Fibroblast of pulmonary artery (primary cell): ENCODE results near the gene RALGPS1.
A peak's percentile ranks its signal among the peaks of the same experiment; 100 is the strongest.
"Not testable (repeated sequence)": the region's sequence is repeated elsewhere in the genome, so short reads cannot be mapped to it uniquely, and the experiment has no call there.

Experiments used
- DNase-seq: peaks from one replicate; pipeline ENCODE4 v3.0.0-alpha.2; 2010; ENCODE audit warnings: low read depth
- H3K4me3 ChIP-seq: replicated peaks from 2 replicates; pipeline ENCODE4 v1.5.1; 2011; ENCODE audit warnings: low read depth, mild to moderate bottlenecking, control low read depth, low read length, moderate library complexity
- TF ChIP-seq, protein P1 (sequence below): IDR thresholded peaks from 2 replicates; pipeline ENCODE4 v1.5.1; 2011; ENCODE audit warnings: mild to moderate bottlenecking, control low read depth, low read length, inconsistent platforms; ENCODE audit errors: missing control alignments

Gene RALGPS1

DNA sequence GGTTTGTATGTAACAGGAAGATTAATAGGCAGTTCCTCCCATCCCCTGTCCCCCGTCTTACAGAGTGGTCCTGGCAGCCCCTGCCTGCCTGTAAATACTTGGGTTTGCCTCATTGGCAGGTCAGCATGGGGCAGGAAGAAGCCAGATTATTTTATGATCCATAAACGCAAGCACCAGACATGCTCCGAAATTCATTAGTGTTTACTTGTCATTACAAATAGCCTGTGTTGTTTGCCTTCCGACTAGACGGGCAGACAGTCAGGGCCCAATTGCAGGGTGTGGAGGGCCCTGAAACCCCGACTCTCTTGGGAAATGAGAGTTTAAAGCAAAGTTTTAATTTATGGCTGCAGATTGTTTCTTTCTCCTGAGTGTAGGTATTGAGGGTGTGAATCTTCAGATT lies 97.2 kb downstream of the RALGPS1 start:
- no peak overlapping the region for H3K4me3 ChIP-seq
- no peak for DNase-seq
- TF ChIP-seq, protein P1, sequence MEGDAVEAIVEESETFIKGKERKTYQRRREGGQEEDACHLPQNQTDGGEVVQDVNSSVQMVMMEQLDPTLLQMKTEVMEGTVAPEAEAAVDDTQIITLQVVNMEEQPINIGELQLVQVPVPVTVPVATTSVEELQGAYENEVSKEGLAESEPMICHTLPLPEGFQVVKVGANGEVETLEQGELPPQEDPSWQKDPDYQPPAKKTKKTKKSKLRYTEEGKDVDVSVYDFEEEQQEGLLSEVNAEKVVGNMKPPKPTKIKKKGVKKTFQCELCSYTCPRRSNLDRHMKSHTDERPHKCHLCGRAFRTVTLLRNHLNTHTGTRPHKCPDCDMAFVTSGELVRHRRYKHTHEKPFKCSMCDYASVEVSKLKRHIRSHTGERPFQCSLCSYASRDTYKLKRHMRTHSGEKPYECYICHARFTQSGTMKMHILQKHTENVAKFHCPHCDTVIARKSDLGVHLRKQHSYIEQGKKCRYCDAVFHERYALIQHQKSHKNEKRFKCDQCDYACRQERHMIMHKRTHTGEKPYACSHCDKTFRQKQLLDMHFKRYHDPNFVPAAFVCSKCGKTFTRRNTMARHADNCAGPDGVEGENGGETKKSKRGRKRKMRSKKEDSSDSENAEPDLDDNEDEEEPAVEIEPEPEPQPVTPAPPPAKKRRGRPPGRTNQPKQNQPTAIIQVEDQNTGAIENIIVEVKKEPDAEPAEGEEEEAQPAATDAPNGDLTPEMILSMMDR, result no peak

DNA sequence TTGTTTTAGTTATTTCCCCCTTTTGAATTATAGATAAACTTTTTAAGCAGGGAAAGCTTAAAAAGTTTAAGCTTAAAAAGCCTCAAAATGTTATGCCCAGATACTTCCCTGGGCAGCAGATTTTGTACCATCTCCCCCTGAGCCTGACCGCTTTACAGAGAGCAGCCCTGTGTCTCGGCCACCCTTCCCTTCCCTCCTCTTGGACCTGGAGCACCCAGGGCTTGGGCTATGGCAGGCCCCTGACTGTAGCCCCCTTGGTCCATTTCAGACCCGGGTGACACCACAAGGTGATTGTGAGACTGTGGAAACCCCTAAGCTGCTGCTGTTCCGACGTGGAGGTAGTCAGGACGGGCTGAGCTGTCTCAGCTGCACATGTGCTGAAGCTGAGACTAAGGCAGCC lies 97.7 kb downstream of the RALGPS1 start:
- TF ChIP-seq, protein P1, result no peak
- H3K4me3 ChIP-seq, result no peak overlapping the region
- no peak for DNase-seq

DNA sequence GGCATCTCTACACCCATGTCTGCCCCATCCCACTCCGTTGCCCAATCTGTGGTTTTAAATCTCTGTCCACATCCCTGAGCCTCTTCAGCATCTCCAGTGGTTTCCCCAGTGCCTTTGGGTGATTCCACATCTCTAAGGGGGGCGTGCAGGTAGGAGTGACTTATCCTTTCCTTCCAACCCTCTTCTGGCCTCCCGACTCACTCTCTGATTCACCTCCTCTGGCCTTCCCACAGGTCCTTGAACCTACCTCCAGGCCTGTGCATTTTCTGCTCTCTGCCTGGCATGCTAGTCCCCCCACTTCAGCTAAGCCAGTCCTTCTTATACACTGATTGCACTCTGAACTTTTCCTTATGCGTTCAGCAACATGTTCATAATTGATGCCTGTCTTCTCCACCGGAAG lies 99.0 kb downstream of the RALGPS1 start:
- H3K4me3 ChIP-seq, result no peak overlapping the region
- TF ChIP-seq, protein P1, result no peak
- DNase-seq, result no peak

DNA sequence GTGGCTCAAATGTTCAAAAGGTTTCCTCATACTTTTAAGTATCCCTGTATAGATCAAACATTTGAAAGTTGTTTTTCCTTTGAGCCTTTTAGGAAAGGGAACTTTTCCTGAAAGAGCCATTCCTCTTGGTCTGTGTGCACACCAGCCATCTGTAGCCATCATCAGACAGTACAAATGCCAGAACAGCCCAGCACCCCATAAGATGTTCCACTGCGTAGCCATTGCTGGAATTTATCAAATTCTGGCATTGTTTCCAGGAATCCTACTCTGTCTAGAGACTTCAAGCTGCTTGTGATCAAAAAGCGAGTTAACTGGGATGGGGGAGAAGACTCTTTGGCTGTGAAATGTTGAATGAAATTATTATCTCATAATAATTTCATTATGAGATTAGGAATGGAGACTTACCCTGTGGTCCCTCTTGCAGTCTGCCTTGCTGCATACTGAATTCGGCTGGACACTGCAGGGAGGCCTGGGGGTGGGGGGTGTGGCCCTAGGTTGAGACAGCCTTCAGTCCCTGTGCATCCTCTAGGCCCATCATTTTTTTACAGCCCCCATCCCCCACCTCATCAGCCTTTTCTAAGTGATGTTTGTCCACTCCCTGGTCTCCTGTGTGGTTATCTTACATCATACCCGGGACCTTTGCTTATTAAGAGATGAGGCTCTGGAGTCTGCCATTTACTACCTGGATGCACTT lies 99.8 kb downstream of the RALGPS1 start:
- DNase-seq, result peak; percentile 38
- TF ChIP-seq, protein P1, result no peak
- H3K4me3 ChIP-seq, result no peak overlapping the region

DNA sequence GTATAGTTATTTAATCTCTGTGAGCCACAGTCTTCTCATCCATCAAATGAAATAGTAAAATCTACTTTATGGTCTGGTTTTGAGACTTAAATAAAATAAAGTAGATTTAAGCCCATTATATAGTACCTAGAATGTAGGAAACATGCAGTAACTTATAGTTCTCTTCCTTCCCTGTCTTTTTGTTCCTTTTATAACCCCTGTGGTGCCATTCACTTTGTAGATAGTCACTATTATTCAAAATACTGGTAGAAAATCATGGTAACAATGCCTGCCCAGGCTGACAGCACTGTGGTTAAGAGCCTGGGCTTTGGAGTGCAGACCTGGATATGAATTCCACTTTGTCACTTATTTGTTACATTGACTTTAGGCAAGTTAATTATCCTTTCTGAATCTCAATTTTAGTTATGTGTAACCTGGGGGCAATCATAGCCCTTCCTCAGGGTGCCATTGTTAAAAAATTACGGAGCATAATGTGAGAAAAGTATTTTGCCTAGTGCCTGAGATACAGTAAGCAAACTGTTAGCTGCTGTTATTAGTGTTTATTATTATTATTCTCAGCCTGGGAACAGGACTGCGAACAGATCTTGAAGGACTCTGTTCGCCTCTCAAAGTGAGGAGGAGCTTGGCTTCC lies 100.4 kb downstream of the RALGPS1 start:
- no peak for DNase-seq
- TF ChIP-seq, protein P1, result no peak
- no peak overlapping the region for H3K4me3 ChIP-seq

DNA sequence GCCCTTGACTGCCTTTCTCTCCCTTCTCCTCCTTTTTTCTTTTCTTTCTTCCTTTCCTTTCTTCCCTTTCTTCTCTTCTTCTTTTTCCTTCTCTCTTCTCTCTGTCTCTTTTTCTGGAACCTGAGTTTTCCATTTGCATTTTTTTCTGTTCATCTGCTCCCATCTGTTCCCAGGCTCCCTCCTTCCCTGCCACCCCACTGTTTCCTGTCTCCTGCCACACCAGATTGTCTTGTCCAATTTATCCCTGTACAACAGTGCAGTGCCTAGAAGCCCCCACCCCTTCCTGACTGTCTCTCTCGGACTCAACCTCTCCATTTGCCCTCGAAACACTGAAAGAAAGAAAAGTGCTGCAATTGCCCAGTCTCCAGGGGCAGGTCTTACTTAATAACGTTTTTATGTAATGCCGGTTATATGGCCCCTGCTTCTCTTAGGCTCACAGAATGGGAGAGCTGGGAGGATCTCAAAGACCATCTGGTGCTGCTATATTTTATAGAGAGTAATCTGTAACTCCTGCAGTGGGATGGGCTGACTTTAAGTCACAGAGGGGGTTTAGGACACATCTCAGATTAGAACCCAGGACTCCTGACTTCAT lies 101.4 kb downstream of the RALGPS1 start:
- TF ChIP-seq, protein P1, result no peak
- no peak for DNase-seq

DNA sequence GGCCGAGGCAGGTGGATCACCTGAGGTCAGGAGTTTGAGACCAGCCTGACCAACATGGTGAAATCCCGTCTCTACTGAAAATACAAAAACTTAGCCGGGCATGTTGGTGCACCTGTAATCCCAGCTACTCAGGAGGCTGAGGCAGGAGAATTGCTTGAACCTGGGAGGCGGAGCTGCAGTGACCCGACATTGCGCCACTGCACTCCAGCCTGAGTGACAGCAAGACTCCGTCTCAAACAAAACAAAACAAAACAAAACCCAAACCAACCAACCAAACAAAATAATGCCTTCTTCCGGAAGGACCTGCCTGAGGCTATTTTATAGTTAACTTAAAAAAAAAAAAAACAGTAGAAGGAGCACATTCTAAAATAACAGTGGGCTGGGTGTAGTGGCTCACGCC lies 103.4 kb downstream of the RALGPS1 start:
- not testable (repeated sequence) for DNase-seq

More for the DNA sequence above, 101.4 kb downstream of the RALGPS1 start:
- H3K4me3 ChIP-seq, result no peak overlapping the region

More for the DNA sequence above, 103.4 kb downstream of the RALGPS1 start:
- H3K4me3 ChIP-seq, result not testable (repeated sequence)
